Endodermal cell (in vitro differentiated cells): ENCODE data around the gene CCDC158. TPM values are rescaled to one million over a fixed set of nuclear protein-coding genes. Genes with fewer than 3 reads are reported as not detected.

ENCODE experiments used
- DNase-seq: peaks from one replicate; pipeline ENCODE4 v3.0.0-alpha.2; 2017
- H3K27ac ChIP-seq: 2 replicates; pipeline ENCODE4 v1.5.1; 2013; ENCODE audit warnings: mild to moderate bottlenecking, low read depth, low read length, moderate library complexity
- H3K27me3 ChIP-seq: 2 replicates; pipeline ENCODE4 v1.6.1; 2013; ENCODE audit warnings: mild to moderate bottlenecking, low read length, moderate library complexity; ENCODE audit not compliant: insufficient read depth, control insufficient read depth, poor library complexity, severe bottlenecking
- H3K36me3 ChIP-seq: 2 replicates; pipeline ENCODE4 v1.7.0; 2013; ENCODE audit warnings: mild to moderate bottlenecking, low read length, moderate library complexity; ENCODE audit not compliant: control insufficient read depth, insufficient read depth
- H3K4me1 ChIP-seq: one replicate; pipeline ENCODE4 v1.7.0; 2013; ENCODE audit warnings: low read length; ENCODE audit not compliant: control insufficient read depth, insufficient read depth
- H3K4me3 ChIP-seq: 2 replicates; pipeline ENCODE4 v1.5.1; 2013; ENCODE audit warnings: mild to moderate bottlenecking, low read length, moderate library complexity
- H3K9ac ChIP-seq: 2 replicates; pipeline ENCODE4 v1.6.1; 2013; ENCODE audit warnings: mild to moderate bottlenecking, low read length, moderate library complexity; ENCODE audit not compliant: poor library complexity, severe bottlenecking; ENCODE audit errors: extremely low read depth
- H3K9me3 ChIP-seq: 2 replicates; pipeline ENCODE4 v1.6.1; 2013; ENCODE audit warnings: mild to moderate bottlenecking, low read length, moderate library complexity; ENCODE audit not compliant: control insufficient read depth
- H3K27ac Mint-ChIP-seq: 2 replicates; pipeline ENCODE4 v1.8.0; 2020; ENCODE audit warnings: mixed read lengths
- H3K27me3 Mint-ChIP-seq: 2 replicates; pipeline ENCODE4 v1.8.0; 2021; ENCODE audit warnings: mild to moderate bottlenecking, mixed read lengths; ENCODE audit not compliant: insufficient read depth
- H3K36me3 Mint-ChIP-seq: 2 replicates; pipeline ENCODE4 v1.8.0; 2020; ENCODE audit warnings: low read depth, mixed read lengths
- H3K4me1 Mint-ChIP-seq: 2 replicates; pipeline ENCODE4 v1.8.0; 2020; ENCODE audit warnings: mixed read lengths
- H3K4me3 Mint-ChIP-seq: 2 replicates; pipeline ENCODE4 v1.8.0; 2020; ENCODE audit warnings: mild to moderate bottlenecking, moderate library complexity, mixed read lengths
- H3K9me3 Mint-ChIP-seq: 2 replicates; pipeline ENCODE4 v1.8.0; 2020; ENCODE audit warnings: mild to moderate bottlenecking, mixed read lengths
- CTCF ChIP-seq: fragments of 200-600 bp; sonication (generic); conservative IDR thresholded peaks from 2 replicates; pipeline ENCODE4 v1.5.0; 2021; ENCODE audit warnings: antibody characterized with exemption, mild to moderate bottlenecking
- WGBS, 2 experiments: methylation state at CpG; one replicate each; pipeline versions ENCODE4 v1.1.5 to v1.1.7; 2013; ENCODE audit warnings: missing lambda C conversion rate in 2 of 2, mixed read lengths in 1 of 2; ENCODE audit not compliant: insufficient coverage in 1 of 2, insufficient read length in 1 of 2; 5-methylcytosine and 5-hydroxymethylcytosine counted together
- total RNA-seq, 2 donors: library from RNA; stranded (reverse); fragmentation: NEBNext Ultra II Directional in 1 of 2; extraction: Animal tissue kit (Norgen Biotek cat#: 25700) in 1 of 2; gene quantifications; 2 replicates in 1 of 2; 3 replicates in 1 of 2; pipeline ENCODE4 v1.2.1, GENCODE V29; 2021

CCDC158 gene
- total RNA-seq, 2 donors from 2014 or later = not detected

GRCh38 chr4:76449833-76450232 is 28.9 kb upstream of the CCDC158 start:
- no peak for DNase-seq
- no peaks in the 10 kb centered on the region for H3K27me3 ChIP-seq
- peak overlapping the region; percentile 86 for H3K27ac ChIP-seq
- no peak overlapping the region for H3K4me3 ChIP-seq
- Mint-ChIP-seq H3K4me3 (no peak overlapping the region), H3K9me3 (no peaks in the 10 kb centered on the region), H3K27me3 (no peaks in the 10 kb centered on the region), H3K27ac (no peak overlapping the region), H3K4me1 (no peaks in the 10 kb centered on the region), H3K36me3 (no peaks in the 10 kb centered on the region)
- no peaks in the 10 kb centered on the region for H3K36me3 ChIP-seq
- no peaks in the 10 kb centered on the region for H3K9me3 ChIP-seq
- no peak for TF ChIP-seq CTCF
- 40 to 78% methylated on average over 2 of the region's 2 CpGs for WGBS, 2 experiments
- no peaks in the 10 kb centered on the region for H3K4me1 ChIP-seq
- no peak overlapping the region for H3K9ac ChIP-seq

DNA sequence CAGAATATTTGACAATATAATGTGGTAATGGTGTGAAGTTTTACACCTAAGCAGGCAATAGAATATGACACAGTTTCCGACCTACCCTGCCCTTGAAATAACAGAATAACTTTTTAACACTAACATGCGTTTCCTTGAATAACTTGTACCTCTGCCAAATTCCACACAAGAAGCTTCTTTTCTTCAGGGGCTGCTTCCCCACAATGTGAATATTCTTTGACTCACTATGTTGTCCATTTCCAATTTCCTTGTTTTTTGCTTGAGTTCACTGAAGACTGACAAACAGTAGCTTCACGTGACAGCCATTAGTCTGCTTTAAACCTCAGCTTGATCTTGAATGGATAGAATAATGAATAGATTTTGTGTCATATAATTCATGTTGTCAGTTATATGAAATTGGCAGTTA is 28.4 kb upstream of the CCDC158 start:
- no peak for TF ChIP-seq CTCF
- H3K36me3 ChIP-seq = no peaks in the 10 kb centered on the region
- Mint-ChIP-seq H3K27me3 (no peaks in the 10 kb centered on the region), H3K4me1 (no peaks in the 10 kb centered on the region), H3K9me3 (no peaks in the 10 kb centered on the region), H3K36me3 (no peaks in the 10 kb centered on the region), H3K4me3 (no peak overlapping the region), H3K27ac (no peak overlapping the region)
- H3K27ac ChIP-seq = peak overlapping the region; percentile 86
- no peaks in the 10 kb centered on the region for H3K4me1 ChIP-seq
- H3K9ac ChIP-seq = no peak overlapping the region
- no peak for DNase-seq
- H3K27me3 ChIP-seq = no peaks in the 10 kb centered on the region
- H3K9me3 ChIP-seq = no peaks in the 10 kb centered on the region
- no peak overlapping the region for H3K4me3 ChIP-seq
- 70 to 89% methylated on average over 3 of the region's 3 CpGs for WGBS, 2 experiments

- Histone ChIP-seq H3K27ac (peak overlapping the region; percentile 64), H3K4me1 (no peaks in the 10 kb centered on the region), H3K9ac (no peak overlapping the region), H3K4me3 (no peak overlapping the region), H3K9me3 (no peaks in the 10 kb centered on the region), H3K36me3 (no peaks in the 10 kb centered on the region), H3K27me3 (no peaks in the 10 kb centered on the region)
- H3K4me3 Mint-ChIP-seq = no peak overlapping the region
- no peak overlapping the region for H3K27ac Mint-ChIP-seq
- H3K4me1 Mint-ChIP-seq = no peaks in the 10 kb centered on the region
- no peak for DNase-seq
- H3K27me3 Mint-ChIP-seq = no peaks in the 10 kb centered on the region
- no peak for TF ChIP-seq CTCF
- WGBS, 2 experiments = 91 to 100% methylated on average over 3 of the region's 3 CpGs
- H3K9me3 Mint-ChIP-seq = no peaks in the 10 kb centered on the region
- no peaks in the 10 kb centered on the region for H3K36me3 Mint-ChIP-seq
These were observed 27.3 kb upstream of the CCDC158 start for GRCh38 chr4:76448211-76448610.
